Body of pancreas (tissue), 4 donors: ENCODE measurements around the gene PINLYP.

Source experiments
- CTCF ChIP-seq, 7 experiments: fragments of 450-650 bp in 4 of 7; fragments of 200-600 bp in 3 of 7; sonication (generic) in 3 of 7; IDR thresholded peaks; one replicate each; pipeline ENCODE4 v1.5.1; 2016 to 2019; ENCODE audit warnings: antibody characterized with exemption in 7 of 7
- POLR2A ChIP-seq, 3 donors: fragments of 450-650 bp; IDR thresholded peaks; one replicate each; pipeline ENCODE4 v1.6.1; 2016; ENCODE audit warnings: antibody characterized with exemption in 3 of 3, mild to moderate bottlenecking in 2 of 3

GRCh38 chr19:43596842-43597461, 21.4 kb downstream of the PINLYP start:
- TF ChIP-seq CTCF (IDR thresholded peaks at IDR 0.05), result no peak
- TF ChIP-seq POLR2A (IDR thresholded peaks at IDR 0.05), result no peak
